Mesenchymal stem cell (in vitro differentiated cells and primary cell): ENCODE measurements around the gene SLC15A2.
"Not testable (repeated sequence)": the region's sequence is repeated elsewhere in the genome, so short reads cannot be mapped to it uniquely, and the experiment has no call there.

ENCODE experiments used
- DNase-seq: peaks from one replicate; pipeline ENCODE4 v3.0.0-alpha.2; 2013
- H2AFZ ChIP-seq: one replicate; pipeline ENCODE4 v1.6.1; 2013; ENCODE audit warnings: low read depth, mild to moderate bottlenecking, control low read depth, inconsistent platforms, low read length, moderate library complexity
- H2AK5ac ChIP-seq: 2 replicates; pipeline ENCODE4 v1.6.1; 2013; ENCODE audit warnings: low read length, moderate library complexity, mild to moderate bottlenecking, inconsistent platforms; ENCODE audit not compliant: severe bottlenecking
- H2BK120ac ChIP-seq: one replicate; pipeline ENCODE4 v1.6.1; 2013; ENCODE audit warnings: low read depth, mild to moderate bottlenecking, inconsistent platforms, low read length, moderate library complexity
- H2BK12ac ChIP-seq, 2 experiments: one replicate each; pipeline ENCODE4 v1.6.1; 2013; ENCODE audit warnings: inconsistent platforms in 2 of 2, low read length in 2 of 2, mild to moderate bottlenecking in 2 of 2, moderate library complexity in 2 of 2, control low read depth in 1 of 2
- H2BK15ac ChIP-seq: one replicate; pipeline ENCODE4 v1.6.1; 2013; ENCODE audit warnings: mild to moderate bottlenecking, low read depth, inconsistent platforms; ENCODE audit not compliant: poor library complexity, severe bottlenecking
- H2BK5ac ChIP-seq: 2 replicates; pipeline ENCODE4 v1.6.1; 2013; ENCODE audit warnings: low read depth, mild to moderate bottlenecking, low read length, control low read depth, inconsistent platforms; ENCODE audit not compliant: poor library complexity, severe bottlenecking
- H3K14ac ChIP-seq, 2 experiments: one replicate each; pipeline ENCODE4 v1.6.1; 2013; ENCODE audit warnings: inconsistent platforms in 2 of 2, low read length in 2 of 2, control low read depth in 1 of 2, mild to moderate bottlenecking in 1 of 2, moderate library complexity in 1 of 2
- H3K18ac ChIP-seq, 2 experiments: one replicate each; pipeline ENCODE4 v1.6.1; 2013; ENCODE audit warnings: inconsistent platforms in 2 of 2, low read length in 2 of 2, control low read depth in 1 of 2, low read depth in 1 of 2, mild to moderate bottlenecking in 1 of 2
- H3K23ac ChIP-seq, 2 experiments: one replicate each; pipeline ENCODE4 v1.6.1; 2013; ENCODE audit warnings: inconsistent platforms in 2 of 2, low read length in 2 of 2, mild to moderate bottlenecking in 2 of 2, moderate library complexity in 2 of 2, control low read depth in 1 of 2
- H3K27ac ChIP-seq: 2 replicates; pipeline ENCODE4 v1.5.1; 2013; ENCODE audit warnings: mild to moderate bottlenecking, moderate library complexity, low read length, control low read depth, inconsistent platforms; ENCODE audit not compliant: poor library complexity, severe bottlenecking
- H3K27me3 ChIP-seq, 2 experiments: 2 replicates each; pipeline versions ENCODE4 v1.6.1 to v1.7.0; 2013; ENCODE audit warnings: low read length in 2 of 2, mild to moderate bottlenecking in 2 of 2, moderate library complexity in 2 of 2, control low read depth in 1 of 2, inconsistent platforms in 1 of 2; ENCODE audit not compliant: control insufficient read depth in 1 of 2, insufficient read depth in 1 of 2
- H3K36me3 ChIP-seq, 2 experiments: 2 replicates each; pipeline versions ENCODE4 v1.6.1 to v1.7.0; 2013; ENCODE audit warnings: low read length in 2 of 2, control low read depth in 1 of 2, inconsistent platforms in 1 of 2, low read depth in 1 of 2, mild to moderate bottlenecking in 1 of 2; ENCODE audit not compliant: insufficient read depth in 2 of 2, control insufficient read depth in 1 of 2
- H3K4ac ChIP-seq, 2 experiments: one replicate each; pipeline ENCODE4 v1.6.1; 2013; ENCODE audit warnings: inconsistent platforms in 2 of 2, low read length in 2 of 2, mild to moderate bottlenecking in 2 of 2, moderate library complexity in 2 of 2, control low read depth in 1 of 2, low read depth in 1 of 2
- H3K4me1 ChIP-seq: 2 replicates; pipeline ENCODE4 v1.6.1; 2013; ENCODE audit warnings: low read depth, low read length, control low read depth; ENCODE audit not compliant: control insufficient read depth, insufficient read depth
- H3K4me2 ChIP-seq: 2 replicates; pipeline ENCODE4 v1.6.1; 2013; ENCODE audit warnings: low read length, mild to moderate bottlenecking, inconsistent platforms; ENCODE audit not compliant: poor library complexity, severe bottlenecking
- H3K4me3 ChIP-seq, 2 experiments: 2 replicates each; pipeline versions ENCODE4 v1.5.1 to v1.7.0; 2013; ENCODE audit warnings: low read length in 2 of 2, mild to moderate bottlenecking in 2 of 2, control low read depth in 1 of 2, low read depth in 1 of 2; ENCODE audit not compliant: insufficient read depth in 1 of 2
- H3K79me1 ChIP-seq: replicated peaks from 2 replicates; pipeline ENCODE4 v1.6.1; 2013; ENCODE audit warnings: mild to moderate bottlenecking, control low read depth, low read length, inconsistent platforms; ENCODE audit not compliant: poor library complexity, severe bottlenecking
- H3K9ac ChIP-seq: 2 replicates; pipeline ENCODE4 v1.7.0; 2013; ENCODE audit warnings: mild to moderate bottlenecking, low read length, moderate library complexity
- H3K9me3 ChIP-seq: 2 replicates; pipeline ENCODE4 v1.7.0; 2013; ENCODE audit warnings: mild to moderate bottlenecking, low read length; ENCODE audit not compliant: control insufficient read depth
- H4K8ac ChIP-seq: one replicate; pipeline ENCODE4 v1.6.1; 2013; ENCODE audit warnings: inconsistent platforms, mild to moderate bottlenecking, low read length, moderate library complexity
- H4K91ac ChIP-seq: one replicate; pipeline ENCODE4 v1.6.1; 2013; ENCODE audit warnings: mild to moderate bottlenecking, low read length, inconsistent platforms
- WGBS: methylation state at CpG from one replicate; pipeline ENCODE4 v1.1.7; 2013; ENCODE audit warnings: mixed read lengths; 5-methylcytosine and 5-hydroxymethylcytosine counted together

Gene SLC15A2

GRCh38 chr3:121918779-121919483 is 24.7 kb downstream of the SLC15A2 start:
- Histone ChIP-seq H3K9ac (no peak overlapping the region), H2AK5ac (no peak overlapping the region), H3K4me3 (no peak overlapping the region), H3K18ac (no peak overlapping the region), H2BK12ac (no peak overlapping the region), H2BK120ac (no peak overlapping the region), H3K4ac (no peak overlapping the region), H3K4me1 (no peaks in the 10 kb centered on the region), H3K9me3 (no peaks in the 10 kb centered on the region), H3K79me1 (no peaks in the 10 kb centered on the region), H3K23ac (no peak overlapping the region), H3K27me3 (no peaks in the 10 kb centered on the region), H3K27ac (no peak overlapping the region), H2AFZ (no peak overlapping the region), H3K4me2 (no peak overlapping the region), H4K91ac (no peak overlapping the region), H4K8ac (no peak overlapping the region), H2BK5ac (no peak overlapping the region), H2BK15ac (no peak overlapping the region), H3K36me3 (no peaks in the 10 kb centered on the region), H3K14ac (no peak overlapping the region)
- no peak for DNase-seq
- 91% methylated on average over 19 of the region's 19 CpGs for WGBS

GRCh38 chr3:121924734-121925133 is 30.5 kb downstream of the SLC15A2 start:
- H2BK12ac ChIP-seq: no peak overlapping the region
- no peaks in the 10 kb centered on the region for H3K9me3 ChIP-seq
- no peak overlapping the region for H3K18ac ChIP-seq
- no peak overlapping the region for H3K23ac ChIP-seq
- no peak overlapping the region for H2AK5ac ChIP-seq
- no peak for DNase-seq
- H3K27ac ChIP-seq: no peak overlapping the region
- H3K14ac ChIP-seq: no peak overlapping the region
- no peaks in the 10 kb centered on the region for H3K4me1 ChIP-seq
- H3K36me3 ChIP-seq: no peaks in the 10 kb centered on the region
- no peak overlapping the region for H3K4me2 ChIP-seq
- no peaks in the 10 kb centered on the region for H3K79me1 ChIP-seq
- no peak overlapping the region for H3K4me3 ChIP-seq
- no peaks in the 10 kb centered on the region for H3K27me3 ChIP-seq
- no peak overlapping the region for H4K91ac ChIP-seq
- no peak overlapping the region for H2BK15ac ChIP-seq
- no peak overlapping the region for H2BK5ac ChIP-seq
- H4K8ac ChIP-seq: no peak overlapping the region
- no peak overlapping the region for H3K9ac ChIP-seq
- no peak overlapping the region for H3K4ac ChIP-seq
- H2AFZ ChIP-seq: no peak overlapping the region
- WGBS: 89% methylated on average over 3 of the region's 3 CpGs
- no peak overlapping the region for H2BK120ac ChIP-seq

- Histone ChIP-seq H4K8ac (no peak overlapping the region), H3K4ac (no peak overlapping the region), H3K9ac (no peak overlapping the region), H3K79me1 (no peaks in the 10 kb centered on the region), H3K4me1 (no peaks in the 10 kb centered on the region), H2AK5ac (no peak overlapping the region), H3K18ac (no peak overlapping the region), H2AFZ (no peak overlapping the region), H2BK12ac (no peak overlapping the region), H3K4me2 (no peak overlapping the region), H3K36me3 (no peaks in the 10 kb centered on the region), H3K27me3 (no peaks in the 10 kb centered on the region), H2BK15ac (no peak overlapping the region), H2BK120ac (no peak overlapping the region), H3K4me3 (no peak overlapping the region), H3K9me3 (no peaks in the 10 kb centered on the region), H3K27ac (no peak overlapping the region), H4K91ac (no peak overlapping the region), H3K14ac (no peak overlapping the region), H3K23ac (no peak overlapping the region), H2BK5ac (no peak overlapping the region)
- DNase-seq: no peak
- WGBS: 70% methylated on average over 1 of the region's 1 CpG
These were observed 32.2 kb downstream of the SLC15A2 start for GRCh38 chr3:121926380-121926779.

- H3K14ac ChIP-seq, H3K18ac ChIP-seq, H3K79me1 ChIP-seq, H2AFZ ChIP-seq, H4K8ac ChIP-seq, DNase-seq, H3K36me3 ChIP-seq, H3K27me3 ChIP-seq, H3K23ac ChIP-seq, H3K4ac ChIP-seq, H3K4me2 ChIP-seq, H3K4me1 ChIP-seq, H2BK5ac ChIP-seq, H2BK15ac ChIP-seq, H3K9me3 ChIP-seq, H3K9ac ChIP-seq, H2BK120ac ChIP-seq, H2BK12ac ChIP-seq, H3K4me3 ChIP-seq, H4K91ac ChIP-seq, H3K27ac ChIP-seq, H2AK5ac ChIP-seq: not testable (repeated sequence)
- 87% methylated on average over 29 of the region's 29 CpGs for WGBS
These were observed 44.1 kb downstream of the SLC15A2 start for GRCh38 chr3:121938141-121938855.
